ENCODE data around the gene NACC1. TPM values are rescaled to one million over a fixed set of nuclear protein-coding genes. Genes with fewer than 3 reads are reported as not detected.
"Not testable (repeated sequence)": the region's sequence is repeated elsewhere in the genome, so short reads cannot be mapped to it uniquely, and the experiment has no call there.

Gene NACC1
- total RNA-seq, 1 donor from 2014 or later: 63.0 TPM

DNA sequence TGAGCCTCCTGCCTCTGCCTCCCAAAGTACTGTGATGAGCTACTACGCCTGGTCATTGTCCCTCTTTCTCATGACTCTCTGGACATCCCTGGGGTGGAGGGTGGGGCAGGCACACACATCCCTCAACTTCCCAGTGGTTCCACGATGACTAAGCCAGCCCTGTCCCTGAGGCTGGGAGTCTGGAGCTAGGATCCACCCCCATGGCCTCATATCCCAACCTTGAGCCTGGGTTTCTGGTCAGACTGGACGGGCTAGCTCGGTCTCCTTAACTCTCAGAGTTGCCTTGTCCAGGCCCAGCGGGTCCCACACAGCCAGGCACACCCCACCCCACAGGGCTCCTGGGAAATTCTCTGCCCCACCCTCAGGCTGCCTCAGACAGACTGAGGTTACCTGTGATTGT lies 51.7 kb downstream of the NACC1 start:
- Mint-ChIP-seq H3K36me3 (no peaks in the 10 kb centered on the region), H3K4me1 (peaks cover 46% of the 10 kb centered on the region), H3K4me3 (no peak overlapping the region), H3K27me3 (ENCODE audit: low read depth) (no peaks in the 10 kb centered on the region), H3K9me3 (no peaks in the 10 kb centered on the region), H3K27ac (peak overlapping the region; percentile 87)
- no peak for DNase-seq (ENCODE audit: low spot score in 2 of 2, unreplicated experiment in 2 of 2)
- TF ChIP-seq, protein P1, sequence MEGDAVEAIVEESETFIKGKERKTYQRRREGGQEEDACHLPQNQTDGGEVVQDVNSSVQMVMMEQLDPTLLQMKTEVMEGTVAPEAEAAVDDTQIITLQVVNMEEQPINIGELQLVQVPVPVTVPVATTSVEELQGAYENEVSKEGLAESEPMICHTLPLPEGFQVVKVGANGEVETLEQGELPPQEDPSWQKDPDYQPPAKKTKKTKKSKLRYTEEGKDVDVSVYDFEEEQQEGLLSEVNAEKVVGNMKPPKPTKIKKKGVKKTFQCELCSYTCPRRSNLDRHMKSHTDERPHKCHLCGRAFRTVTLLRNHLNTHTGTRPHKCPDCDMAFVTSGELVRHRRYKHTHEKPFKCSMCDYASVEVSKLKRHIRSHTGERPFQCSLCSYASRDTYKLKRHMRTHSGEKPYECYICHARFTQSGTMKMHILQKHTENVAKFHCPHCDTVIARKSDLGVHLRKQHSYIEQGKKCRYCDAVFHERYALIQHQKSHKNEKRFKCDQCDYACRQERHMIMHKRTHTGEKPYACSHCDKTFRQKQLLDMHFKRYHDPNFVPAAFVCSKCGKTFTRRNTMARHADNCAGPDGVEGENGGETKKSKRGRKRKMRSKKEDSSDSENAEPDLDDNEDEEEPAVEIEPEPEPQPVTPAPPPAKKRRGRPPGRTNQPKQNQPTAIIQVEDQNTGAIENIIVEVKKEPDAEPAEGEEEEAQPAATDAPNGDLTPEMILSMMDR (IDR thresholded peaks at IDR 0.05; ENCODE audit: unreplicated experiment): no peak

DNA sequence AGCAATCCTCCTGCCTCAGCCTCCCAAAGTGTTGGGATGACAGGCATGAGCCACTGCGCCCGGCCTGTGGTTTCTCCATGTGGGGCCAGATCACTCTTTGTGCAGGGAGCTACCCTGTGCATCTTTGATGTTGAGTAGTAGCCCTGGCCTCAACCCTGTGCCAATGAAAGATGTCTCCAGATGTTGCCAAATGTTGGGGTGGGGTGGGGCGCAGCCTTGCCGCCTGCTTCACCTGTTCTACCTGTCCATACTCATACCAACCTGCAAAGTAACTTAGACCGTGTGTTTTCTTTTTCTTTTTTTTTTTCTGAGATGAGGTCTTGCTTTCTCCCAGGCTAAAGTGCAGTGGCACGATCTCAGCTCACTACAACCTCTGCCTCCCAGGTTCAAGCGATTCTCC lies 53.1 kb downstream of the NACC1 start:
- H3K27ac Mint-ChIP-seq: peak overlapping the region; percentile 66
- peaks cover 37% of the 10 kb centered on the region for H3K4me1 Mint-ChIP-seq

DNA sequence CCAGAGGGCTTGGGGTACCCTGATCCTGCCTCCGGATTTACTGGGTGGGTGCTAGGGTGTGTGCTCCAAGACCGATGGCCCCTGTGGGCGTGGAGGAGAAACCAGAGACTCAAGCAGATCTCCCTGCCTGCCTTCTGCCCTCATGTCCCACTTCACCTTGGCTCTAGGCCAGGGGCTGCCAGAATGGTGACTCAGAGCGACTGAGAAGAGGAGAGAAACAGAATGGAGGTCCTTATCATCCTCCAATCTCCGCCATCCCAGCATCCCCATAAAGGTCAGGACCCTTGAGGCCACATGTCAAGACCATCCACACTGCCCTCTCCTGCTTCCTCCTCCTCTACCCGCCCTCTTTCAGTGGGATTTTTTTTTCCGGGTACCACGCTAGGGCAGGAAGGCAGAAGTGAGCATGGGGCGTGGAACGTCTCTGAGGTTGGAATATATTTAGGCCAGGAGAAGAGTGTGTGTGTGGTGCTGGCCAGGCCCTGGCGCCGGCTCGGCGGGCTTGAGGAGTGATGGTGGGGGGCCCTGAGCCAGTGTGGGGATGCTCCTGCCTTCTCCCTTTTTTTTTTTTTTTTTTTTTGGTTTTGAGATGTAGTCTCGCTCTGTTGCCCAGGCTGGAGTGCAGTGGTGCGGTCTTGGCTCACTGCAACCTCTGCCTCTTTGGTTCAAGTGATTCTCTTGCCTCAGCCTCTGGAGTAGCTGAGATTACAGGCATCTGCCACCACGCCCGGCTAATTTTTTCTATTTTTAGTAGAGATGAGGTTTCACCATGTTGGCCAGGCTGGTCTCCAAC lies 54.5 kb downstream of the NACC1 start:
- TF ChIP-seq, protein P1 (IDR thresholded peaks at IDR 0.05; ENCODE audit: unreplicated experiment): no peak
- H3K4me1 Mint-ChIP-seq: peaks cover 30% of the 10 kb centered on the region
- H3K27me3 Mint-ChIP-seq (ENCODE audit: low read depth): no peaks in the 10 kb centered on the region
- H3K27ac Mint-ChIP-seq: peak overlapping the region; percentile 87
- no peaks in the 10 kb centered on the region for H3K9me3 Mint-ChIP-seq
- H3K4me3 Mint-ChIP-seq: no peak overlapping the region
- no peaks in the 10 kb centered on the region for H3K36me3 Mint-ChIP-seq
- peak in 1 of 2 experiments; percentile 59 for DNase-seq (ENCODE audit: low spot score in 2 of 2, unreplicated experiment in 2 of 2)

More for the DNA sequence above, 53.1 kb downstream of the NACC1 start:
- H3K9me3 Mint-ChIP-seq: no peaks in the 10 kb centered on the region
- DNase-seq (ENCODE audit: low spot score in 2 of 2, unreplicated experiment in 2 of 2): no peak
- H3K36me3 Mint-ChIP-seq: no peaks in the 10 kb centered on the region
- H3K27me3 Mint-ChIP-seq (ENCODE audit: low read depth): no peaks in the 10 kb centered on the region
- H3K4me3 Mint-ChIP-seq: no peak overlapping the region
- TF ChIP-seq, protein P1 (IDR thresholded peaks at IDR 0.05; ENCODE audit: unreplicated experiment): no peak

DNA sequence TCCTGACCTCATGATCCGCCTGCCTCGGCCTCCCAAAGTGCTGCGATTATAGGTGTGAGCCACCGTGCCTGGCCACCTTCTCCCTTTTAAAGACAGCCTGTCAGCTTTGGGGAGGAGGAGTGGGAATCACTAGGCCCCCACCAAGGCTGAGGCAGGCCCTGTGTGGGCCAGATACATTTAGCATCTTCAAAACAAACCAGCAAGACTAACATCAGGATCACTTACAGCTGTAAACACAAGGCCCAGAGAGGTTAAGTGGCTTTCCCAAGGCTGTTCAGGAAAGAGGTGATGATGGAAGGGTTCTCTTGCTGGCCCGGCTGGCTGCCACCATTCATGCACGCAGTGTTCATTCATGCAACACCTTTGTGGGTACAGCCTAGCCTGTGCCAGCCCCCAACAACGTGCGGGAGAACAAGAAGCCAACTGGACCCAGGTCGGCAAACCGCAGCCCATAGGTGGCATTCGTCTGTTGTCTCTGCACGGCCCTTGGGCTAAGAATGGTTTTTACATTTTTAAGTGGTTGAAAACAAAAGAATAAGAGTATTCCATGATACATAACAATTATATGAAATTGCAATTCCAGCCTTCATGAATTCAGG lies 55.2 kb downstream of the NACC1 start:
- H3K9me3 Mint-ChIP-seq: no peaks in the 10 kb centered on the region
- no peaks in the 10 kb centered on the region for H3K36me3 Mint-ChIP-seq
- TF ChIP-seq, protein P1 (IDR thresholded peaks at IDR 0.05; ENCODE audit: unreplicated experiment): no peak
- no peak for DNase-seq (ENCODE audit: low spot score in 2 of 2, unreplicated experiment in 2 of 2)
- no peaks in the 10 kb centered on the region for H3K27me3 Mint-ChIP-seq (ENCODE audit: low read depth)
- peak overlapping the region; percentile 66 for H3K27ac Mint-ChIP-seq
- H3K4me3 Mint-ChIP-seq: no peak overlapping the region
- peaks cover 24% of the 10 kb centered on the region for H3K4me1 Mint-ChIP-seq

DNA sequence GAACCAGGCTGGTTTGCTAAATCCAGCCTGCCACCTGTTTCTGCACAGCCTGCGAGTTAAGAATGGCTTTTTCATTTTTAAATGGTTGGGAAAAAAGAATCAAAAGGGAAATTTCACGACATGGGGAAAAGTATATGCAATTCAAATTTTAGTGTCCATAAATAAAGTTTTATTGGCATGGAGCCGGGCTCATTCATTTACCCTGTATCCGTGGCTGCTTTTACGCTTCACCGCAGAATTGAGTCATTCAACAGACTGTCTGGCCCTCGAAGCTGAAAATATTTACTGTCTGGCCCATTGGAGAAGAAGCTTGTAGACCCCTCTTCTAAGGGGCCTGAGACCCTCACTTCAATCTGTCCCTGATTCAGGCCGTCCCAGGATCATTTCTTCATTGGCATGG lies 58.3 kb downstream of the NACC1 start:
- H3K4me1 Mint-ChIP-seq: peaks cover 21% of the 10 kb centered on the region
- DNase-seq (ENCODE audit: low spot score in 2 of 2, unreplicated experiment in 2 of 2): no peak

DNA sequence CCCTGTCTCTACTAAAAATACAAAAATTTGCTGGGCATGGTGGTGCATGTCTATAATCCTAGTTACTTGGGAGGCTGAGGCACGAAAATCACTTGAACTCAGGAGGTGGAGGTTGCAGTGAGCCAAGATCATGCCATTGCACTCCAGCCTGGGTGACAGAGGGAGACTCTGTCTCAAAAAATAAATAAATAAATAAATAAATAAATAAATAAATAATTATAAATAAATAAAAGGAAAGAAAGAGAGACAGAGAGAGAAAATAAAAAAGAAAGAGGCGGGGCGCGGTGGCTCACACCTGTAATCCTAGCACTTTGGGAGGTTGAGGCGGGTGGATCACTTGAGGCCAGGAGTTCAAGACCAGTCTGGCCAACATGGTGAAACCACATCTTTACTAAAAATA lies 59.5 kb downstream of the NACC1 start:
- not testable (repeated sequence) for H3K4me3 Mint-ChIP-seq, H3K27ac Mint-ChIP-seq

More for the DNA sequence above, 58.3 kb downstream of the NACC1 start:
- no peak overlapping the region for H3K27ac Mint-ChIP-seq
- H3K27me3 Mint-ChIP-seq (ENCODE audit: low read depth): no peaks in the 10 kb centered on the region
- H3K4me3 Mint-ChIP-seq: no peak overlapping the region
- TF ChIP-seq, protein P1 (IDR thresholded peaks at IDR 0.05; ENCODE audit: unreplicated experiment): no peak
- no peaks in the 10 kb centered on the region for H3K36me3 Mint-ChIP-seq
- H3K9me3 Mint-ChIP-seq: no peaks in the 10 kb centered on the region

DNA sequence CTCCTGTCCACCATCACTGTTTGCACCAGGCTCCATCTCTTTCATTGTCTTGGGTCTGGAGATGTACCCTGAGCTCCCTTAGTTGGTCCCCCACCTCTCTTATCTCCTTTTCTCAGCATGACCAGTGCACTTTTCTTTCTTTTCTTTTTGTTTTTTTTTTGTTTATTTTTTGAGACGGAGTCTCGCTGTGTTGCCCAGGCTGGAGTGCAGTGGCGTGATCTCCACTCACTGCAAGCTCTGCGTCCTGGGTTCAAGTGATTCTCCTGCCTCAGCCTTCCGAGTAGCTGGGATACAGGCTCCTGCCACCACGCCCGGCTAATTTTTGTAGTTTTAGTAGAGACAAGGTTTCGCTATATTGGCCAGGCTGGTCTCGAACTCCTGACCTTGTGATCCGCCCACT lies 60.2 kb downstream of the NACC1 start:
- peaks cover 18% of the 10 kb centered on the region for H3K4me1 Mint-ChIP-seq
- H3K36me3 Mint-ChIP-seq; H3K4me3 Mint-ChIP-seq; H3K27me3 Mint-ChIP-seq (ENCODE audit: low read depth); DNase-seq (ENCODE audit: low spot score in 2 of 2, unreplicated experiment in 2 of 2); H3K27ac Mint-ChIP-seq; H3K9me3 Mint-ChIP-seq: not testable (repeated sequence)

More for the DNA sequence above, 59.5 kb downstream of the NACC1 start:
- peaks cover 21% of the 10 kb centered on the region for H3K4me1 Mint-ChIP-seq
- not testable (repeated sequence) for H3K36me3 Mint-ChIP-seq; H3K9me3 Mint-ChIP-seq; DNase-seq (ENCODE audit: low spot score in 2 of 2, unreplicated experiment in 2 of 2); H3K27me3 Mint-ChIP-seq (ENCODE audit: low read depth)
